ENCODE results near the gene SMIM17.

DNA sequence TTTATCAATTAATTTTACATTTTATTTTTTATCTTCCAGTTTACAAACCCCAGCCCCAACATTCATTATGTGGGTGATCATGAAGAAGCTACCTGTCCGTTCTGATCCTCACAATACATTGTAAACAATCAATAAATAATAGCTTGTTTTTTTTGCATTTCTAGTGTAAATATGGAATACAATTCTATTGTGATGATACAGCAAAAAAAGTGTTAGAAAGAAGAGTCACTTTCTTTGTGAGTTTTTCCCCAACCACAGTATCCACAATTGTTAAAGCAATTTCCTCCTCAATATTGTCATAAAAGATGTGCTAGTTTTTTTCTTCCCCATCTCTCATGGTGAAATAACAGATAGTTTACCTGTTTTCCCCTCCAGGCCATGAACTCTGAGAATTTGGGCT lies 58.9 kb downstream of the SMIM17 start:
- TF ChIP-seq POLR2A (IDR thresholded peaks at IDR 0.05) = no peak
- TF ChIP-seq, protein P1, sequence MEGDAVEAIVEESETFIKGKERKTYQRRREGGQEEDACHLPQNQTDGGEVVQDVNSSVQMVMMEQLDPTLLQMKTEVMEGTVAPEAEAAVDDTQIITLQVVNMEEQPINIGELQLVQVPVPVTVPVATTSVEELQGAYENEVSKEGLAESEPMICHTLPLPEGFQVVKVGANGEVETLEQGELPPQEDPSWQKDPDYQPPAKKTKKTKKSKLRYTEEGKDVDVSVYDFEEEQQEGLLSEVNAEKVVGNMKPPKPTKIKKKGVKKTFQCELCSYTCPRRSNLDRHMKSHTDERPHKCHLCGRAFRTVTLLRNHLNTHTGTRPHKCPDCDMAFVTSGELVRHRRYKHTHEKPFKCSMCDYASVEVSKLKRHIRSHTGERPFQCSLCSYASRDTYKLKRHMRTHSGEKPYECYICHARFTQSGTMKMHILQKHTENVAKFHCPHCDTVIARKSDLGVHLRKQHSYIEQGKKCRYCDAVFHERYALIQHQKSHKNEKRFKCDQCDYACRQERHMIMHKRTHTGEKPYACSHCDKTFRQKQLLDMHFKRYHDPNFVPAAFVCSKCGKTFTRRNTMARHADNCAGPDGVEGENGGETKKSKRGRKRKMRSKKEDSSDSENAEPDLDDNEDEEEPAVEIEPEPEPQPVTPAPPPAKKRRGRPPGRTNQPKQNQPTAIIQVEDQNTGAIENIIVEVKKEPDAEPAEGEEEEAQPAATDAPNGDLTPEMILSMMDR (IDR thresholded peaks at IDR 0.05) = no peak
